Ishikawa (cell line): ENCODE measurements around the gene ZCCHC3.

ENCODE experiments used
- CEBPB ChIP-seq: IDR thresholded peaks from 2 replicates; pipeline ENCODE4 v1.6.1; 2012
- CREB1 ChIP-seq: IDR thresholded peaks from 2 replicates; pipeline ENCODE4 v1.6.1; 2012; ENCODE audit warnings: low read depth
- EGR1 ChIP-seq: IDR thresholded peaks from 2 replicates; pipeline ENCODE4 v1.6.1; 2012
- EP300 ChIP-seq: IDR thresholded peaks from 2 replicates; pipeline ENCODE4 v1.6.1; 2012; ENCODE audit warnings: borderline replicate concordance
- FOXM1 ChIP-seq: IDR thresholded peaks from 2 replicates; pipeline ENCODE4 v1.6.1; 2012; ENCODE audit warnings: low read depth, borderline replicate concordance
- MAX ChIP-seq: IDR thresholded peaks from 2 replicates; pipeline ENCODE4 v1.6.1; 2012
- NFIC ChIP-seq: IDR thresholded peaks from 2 replicates; pipeline ENCODE4 v1.6.1; 2012
- RAD21 ChIP-seq: IDR thresholded peaks from 2 replicates; pipeline ENCODE4 v1.6.1; 2012; ENCODE audit warnings: low read depth
- TAF1 ChIP-seq: IDR thresholded peaks from 2 replicates; pipeline ENCODE4 v1.6.1; 2012; ENCODE audit warnings: low read depth, mild to moderate bottlenecking
- TCF12 ChIP-seq: IDR thresholded peaks from 2 replicates; pipeline ENCODE4 v1.6.1; 2012; ENCODE audit warnings: low read depth
- TEAD4 ChIP-seq: IDR thresholded peaks from 2 replicates; pipeline ENCODE4 v1.6.1; 2012
- YY1 ChIP-seq: IDR thresholded peaks from 2 replicates; pipeline ENCODE4 v1.6.1; 2012; ENCODE audit warnings: low read depth
- TF ChIP-seq, protein P1 (sequence below): IDR thresholded peaks from 2 replicates; pipeline ENCODE4 v1.6.1; 2012; ENCODE audit warnings: low read depth, mild to moderate bottlenecking
- TF ChIP-seq, protein P2 (sequence below): IDR thresholded peaks from 2 replicates; pipeline ENCODE4 v1.6.1; 2012

- TF ChIP-seq EP300 (no peak), TAF1 (no peak), NFIC (no peak), TEAD4 (no peak), FOXM1 (no peak), EGR1 (no peak), CREB1 (no peak), MAX (no peak), CEBPB (no peak), RAD21 (no peak), TCF12 (no peak), YY1 (no peak)
- TF ChIP-seq, protein P1, sequence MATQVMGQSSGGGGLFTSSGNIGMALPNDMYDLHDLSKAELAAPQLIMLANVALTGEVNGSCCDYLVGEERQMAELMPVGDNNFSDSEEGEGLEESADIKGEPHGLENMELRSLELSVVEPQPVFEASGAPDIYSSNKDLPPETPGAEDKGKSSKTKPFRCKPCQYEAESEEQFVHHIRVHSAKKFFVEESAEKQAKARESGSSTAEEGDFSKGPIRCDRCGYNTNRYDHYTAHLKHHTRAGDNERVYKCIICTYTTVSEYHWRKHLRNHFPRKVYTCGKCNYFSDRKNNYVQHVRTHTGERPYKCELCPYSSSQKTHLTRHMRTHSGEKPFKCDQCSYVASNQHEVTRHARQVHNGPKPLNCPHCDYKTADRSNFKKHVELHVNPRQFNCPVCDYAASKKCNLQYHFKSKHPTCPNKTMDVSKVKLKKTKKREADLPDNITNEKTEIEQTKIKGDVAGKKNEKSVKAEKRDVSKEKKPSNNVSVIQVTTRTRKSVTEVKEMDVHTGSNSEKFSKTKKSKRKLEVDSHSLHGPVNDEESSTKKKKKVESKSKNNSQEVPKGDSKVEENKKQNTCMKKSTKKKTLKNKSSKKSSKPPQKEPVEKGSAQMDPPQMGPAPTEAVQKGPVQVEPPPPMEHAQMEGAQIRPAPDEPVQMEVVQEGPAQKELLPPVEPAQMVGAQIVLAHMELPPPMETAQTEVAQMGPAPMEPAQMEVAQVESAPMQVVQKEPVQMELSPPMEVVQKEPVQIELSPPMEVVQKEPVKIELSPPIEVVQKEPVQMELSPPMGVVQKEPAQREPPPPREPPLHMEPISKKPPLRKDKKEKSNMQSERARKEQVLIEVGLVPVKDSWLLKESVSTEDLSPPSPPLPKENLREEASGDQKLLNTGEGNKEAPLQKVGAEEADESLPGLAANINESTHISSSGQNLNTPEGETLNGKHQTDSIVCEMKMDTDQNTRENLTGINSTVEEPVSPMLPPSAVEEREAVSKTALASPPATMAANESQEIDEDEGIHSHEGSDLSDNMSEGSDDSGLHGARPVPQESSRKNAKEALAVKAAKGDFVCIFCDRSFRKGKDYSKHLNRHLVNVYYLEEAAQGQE: no peak
- TF ChIP-seq, protein P2, sequence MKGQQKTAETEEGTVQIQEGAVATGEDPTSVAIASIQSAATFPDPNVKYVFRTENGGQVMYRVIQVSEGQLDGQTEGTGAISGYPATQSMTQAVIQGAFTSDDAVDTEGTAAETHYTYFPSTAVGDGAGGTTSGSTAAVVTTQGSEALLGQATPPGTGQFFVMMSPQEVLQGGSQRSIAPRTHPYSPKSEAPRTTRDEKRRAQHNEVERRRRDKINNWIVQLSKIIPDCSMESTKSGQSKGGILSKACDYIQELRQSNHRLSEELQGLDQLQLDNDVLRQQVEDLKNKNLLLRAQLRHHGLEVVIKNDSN: no peak
These were observed 4.8 kb downstream of the ZCCHC3 start for GRCh38 chr20:301886-302848.
